Endothelial cell of umbilical vein (primary cell): Measurements from ENCODE around the gene HSD17B8.

Experiments
- CTCF ChIP-seq, 2 donors: IDR thresholded peaks; 1 replicate in 1 of 2; 2 replicates in 1 of 2; pipeline ENCODE4 v1.5.1; 2011; ENCODE audit warnings: low read length in 2 of 2, mild to moderate bottlenecking in 2 of 2, moderate library complexity in 2 of 2, control low read depth in 1 of 2, inconsistent platforms in 1 of 2, low read depth in 1 of 2; ENCODE audit not compliant: insufficient read depth in 1 of 2; ENCODE audit errors: extremely low read depth in 1 of 2
- MAX ChIP-seq: IDR thresholded peaks from 2 replicates; pipeline ENCODE4 v1.6.1; 2011; ENCODE audit not compliant: insufficient read depth, insufficient read length
- POLR2A ChIP-seq: IDR thresholded peaks from 2 replicates; pipeline ENCODE4 v1.6.1; 2012; ENCODE audit warnings: low read depth, mild to moderate bottlenecking, control low read depth, low read length
- POLR2AphosphoS5 ChIP-seq: IDR thresholded peaks from 2 replicates; pipeline ENCODE4 v1.6.1; 2012; ENCODE audit warnings: low read depth, mild to moderate bottlenecking, control low read depth, low read length, moderate library complexity; ENCODE audit not compliant: insufficient read depth

GRCh38 chr6:33199687-33200218, 4.7 kb upstream of the HSD17B8 start:
- TF ChIP-seq POLR2A, result no peak
- no peak for TF ChIP-seq CTCF (IDR thresholded peaks at IDR 0.05; ENCODE audit: extremely low read depth in 1 of 2, insufficient read depth in 1 of 2, low read depth in 1 of 2, low read length in 2 of 2)
- no peak for TF ChIP-seq POLR2AphosphoS5
- TF ChIP-seq MAX, result no peak
